Measurements from ENCODE around the gene DYNLRB1.

GRCh38 chr20:34493646-34494045, 22.6 kb upstream of the DYNLRB1 start:
- TF ChIP-seq CLOCK (CRISPR knock-in tag; IDR thresholded peaks at IDR 0.05; ENCODE audit: borderline replicate concordance) (no peak), ZFX (CRISPR knock-in tag; IDR thresholded peaks at IDR 0.05) (no peak), EP300 (IDR thresholded peaks at IDR 0.05; ENCODE audit: low read length) (no peak), POLR2AphosphoS5 (IDR thresholded peaks at IDR 0.05; ENCODE audit: control insufficient read depth, insufficient read depth, low read depth, low read length) (no peak), ATF6 (CRISPR knock-in tag; IDR thresholded peaks at IDR 0.05) (no peak), FOXJ3 (CRISPR knock-in tag; IDR thresholded peaks at IDR 0.05) (no peak), ARID3A (IDR thresholded peaks at IDR 0.05; ENCODE audit: borderline replicate concordance, low read depth, low read length) (no peak), ZNF274 (IDR thresholded peaks at IDR 0.05; ENCODE audit: borderline replicate concordance, low read depth, low read length) (no peak), SAP30 (IDR thresholded peaks at IDR 0.05; ENCODE audit: borderline replicate concordance, insufficient read depth, low read depth, low read length, poor library complexity, severe bottlenecking) (no peak), ATF3 (IDR thresholded peaks at IDR 0.05) (no peak), ATF3 (CRISPR knock-in tag; conservative IDR thresholded peaks at IDR 0.05) (no peak)

Data from K562 (cell line).